Nucleus accumbens (tissue), 56 donors: ENCODE measurements around the gene C11orf21.

Experiments
- DNase-seq, 56 donors: peaks; one replicate each; lab custom pipeline; 2025; lab: John Stamatoyannopoulos, UW

C11orf21 gene

GRCh38 chr11:2325123-2325522 is 23.4 kb upstream of the C11orf21 start:
- no peak for DNase-seq

GRCh38 chr11:2321311-2321683 is 19.6 kb upstream of the C11orf21 start:
- no peak for DNase-seq

- no peak for DNase-seq
Observed at GRCh38 chr11:2320568-2321310, 19.0 kb upstream of the C11orf21 start.

GRCh38 chr11:2319791-2320472 is 18.2 kb upstream of the C11orf21 start:
- DNase-seq = no peak

GRCh38 chr11:2318707-2319106 is 17.0 kb upstream of the C11orf21 start:
- no peak for DNase-seq

- no peak for DNase-seq
Observed at GRCh38 chr11:2318123-2318522, 16.4 kb upstream of the C11orf21 start.

- no peak for DNase-seq
Observed at GRCh38 chr11:2317354-2318050, 15.8 kb upstream of the C11orf21 start.

GRCh38 chr11:2316963-2317244 is 15.2 kb upstream of the C11orf21 start:
- DNase-seq = no peak

- DNase-seq = no peak
Observed at GRCh38 chr11:2316169-2316962, 14.6 kb upstream of the C11orf21 start.

- peak in 1 of 56 donors; percentile 57 for DNase-seq
Observed at GRCh38 chr11:2315395-2316168, 13.9 kb upstream of the C11orf21 start.

- DNase-seq = peak in 54 of 56 donors; percentile 17 to 91 (median 70)
Observed at GRCh38 chr11:2314525-2315394, 13.0 kb upstream of the C11orf21 start.

GRCh38 chr11:2314136-2314524 is 12.4 kb upstream of the C11orf21 start:
- DNase-seq = no peak

- DNase-seq = no peak
Observed at GRCh38 chr11:2313051-2313951, 11.6 kb upstream of the C11orf21 start.

GRCh38 chr11:2312232-2313042 is 10.7 kb upstream of the C11orf21 start:
- no peak for DNase-seq

- DNase-seq = no peak
Observed at GRCh38 chr11:2311353-2312133, 9.8 kb upstream of the C11orf21 start.

- DNase-seq = no peak
Observed at GRCh38 chr11:2310786-2311352, 9.2 kb upstream of the C11orf21 start.
